Measurements from ENCODE around the gene KNSTRN. TPM values are rescaled to one million over a fixed set of nuclear protein-coding genes. Genes with fewer than 3 reads are reported as not detected.

Gene KNSTRN
- total RNA-seq, 4 donors from 2014 or later = 3.3 to 7.1 (median 4.2) TPM

GRCh38 chr15:40410476-40410875, 28.0 kb downstream of the KNSTRN start:
- no peak overlapping the region for H3K27ac ChIP-seq
- peaks cover 0 to 19% (median 16%) of the 10 kb centered on the region in 4 donors for H3K4me1 ChIP-seq
- WGBS, 2 donors = 94 to 97% methylated on average over 11 of the region's 11 CpGs
- H3K4me3 ChIP-seq = no peak overlapping the region
- DNase-seq (ENCODE audit: low spot score in 2 of 2) = no peak
- peaks cover 3 to 83% (median 9%) of the 10 kb centered on the region in 3 donors for H3K36me3 ChIP-seq
- H3K9me3 ChIP-seq = no peaks in the 10 kb centered on the region
- TF ChIP-seq EP300 (IDR thresholded peaks at IDR 0.05) (no peak), CTCF (IDR thresholded peaks at IDR 0.05) (no peak), POLR2A (IDR thresholded peaks at IDR 0.05) (no peak)
- no peaks in the 10 kb centered on the region for H3K27me3 ChIP-seq

DNA sequence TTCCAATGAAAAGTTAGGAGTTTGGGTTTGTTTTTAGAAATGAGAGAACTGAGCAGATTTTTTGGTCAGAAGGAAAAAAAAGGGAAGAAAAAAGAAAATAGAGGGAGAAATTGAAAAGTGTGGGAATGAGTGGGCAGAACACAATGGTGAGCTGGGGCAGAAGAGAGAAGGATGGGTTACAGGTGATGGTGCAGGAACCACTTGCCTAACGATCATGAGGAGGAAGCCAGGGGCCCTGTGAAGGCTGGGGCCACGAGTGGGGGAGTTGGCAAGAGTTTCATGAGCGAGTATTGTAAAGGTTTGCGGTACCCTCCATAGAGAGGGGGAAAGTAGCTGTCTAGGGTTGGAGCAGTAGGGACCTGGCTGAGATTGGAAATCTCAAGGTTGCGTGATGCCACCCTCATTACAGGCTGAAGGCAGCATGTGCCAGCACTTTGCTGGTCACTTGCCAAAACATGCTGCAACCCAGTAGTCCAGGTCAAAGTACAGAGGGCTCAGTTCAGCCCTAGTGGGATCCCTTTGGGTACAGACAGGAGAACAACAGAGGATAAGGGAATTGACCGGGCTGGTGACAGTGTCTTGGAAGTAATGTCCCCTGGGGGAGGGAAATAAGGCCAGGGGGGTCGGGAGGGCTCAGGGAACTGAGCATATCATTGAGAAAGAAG, 29.7 kb downstream of the KNSTRN start:
- peaks cover 3 to 97% (median 9%) of the 10 kb centered on the region in 3 donors for H3K36me3 ChIP-seq
- no peak for DNase-seq (ENCODE audit: low spot score in 2 of 2)

GRCh38 chr15:40413036-40413435, 30.5 kb downstream of the KNSTRN start:
- WGBS, 2 donors = 88 to 90% methylated on average over 9 of the region's 9 CpGs
- Histone ChIP-seq H3K27me3 (no peaks in the 10 kb centered on the region), H3K9me3 (no peaks in the 10 kb centered on the region), H3K36me3 (peaks cover 3 to 97% (median 9%) of the 10 kb centered on the region in 3 donors), H3K4me3 (no peak overlapping the region), H3K27ac (no peak overlapping the region), H3K4me1 (no peaks in the 10 kb centered on the region)
- DNase-seq (ENCODE audit: low spot score in 2 of 2) = no peak
- TF ChIP-seq POLR2A (IDR thresholded peaks at IDR 0.05) (no peak), CTCF (IDR thresholded peaks at IDR 0.05) (no peak), EP300 (IDR thresholded peaks at IDR 0.05) (no peak)

More for the DNA sequence above, 29.7 kb downstream of the KNSTRN start:
- no peaks in the 10 kb centered on the region for H3K27me3 ChIP-seq
- H3K27ac ChIP-seq = no peak overlapping the region
- H3K9me3 ChIP-seq = no peaks in the 10 kb centered on the region
- H3K4me3 ChIP-seq = no peak overlapping the region
- 81 to 83% methylated on average over 7 of the region's 7 CpGs for WGBS, 2 donors
- TF ChIP-seq POLR2A (IDR thresholded peaks at IDR 0.05) = no peak
- no peak for TF ChIP-seq EP300 (IDR thresholded peaks at IDR 0.05)
- TF ChIP-seq CTCF (IDR thresholded peaks at IDR 0.05) = no peak
- peaks cover 0 to 5% (median 2%) of the 10 kb centered on the region in 4 donors for H3K4me1 ChIP-seq

- TF ChIP-seq POLR2A (IDR thresholded peaks at IDR 0.05) = no peak
- no peak for TF ChIP-seq EP300 (IDR thresholded peaks at IDR 0.05)
- no peak for TF ChIP-seq CTCF (IDR thresholded peaks at IDR 0.05)
These were observed 32.3 kb downstream of the KNSTRN start for GRCh38 chr15:40414816-40415215.

DNA sequence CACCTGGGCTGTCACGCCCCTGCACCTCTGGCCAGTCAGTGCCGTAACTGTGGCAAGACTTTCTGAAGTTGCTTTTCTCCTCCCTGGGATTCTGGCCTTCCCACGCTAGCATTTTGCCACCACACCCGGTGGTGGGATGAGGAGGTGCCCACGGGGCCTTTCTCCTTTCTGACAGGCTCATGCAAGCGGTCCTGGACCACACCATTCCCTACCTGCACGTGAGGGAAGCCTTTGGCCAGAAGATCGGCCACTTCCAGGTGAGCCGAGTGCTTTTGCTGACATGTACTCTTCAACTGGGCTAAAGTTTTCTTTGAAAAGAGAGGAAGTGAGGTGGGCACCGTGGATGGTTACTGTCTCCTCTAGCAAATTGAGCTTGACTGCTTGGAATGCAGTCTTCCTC, 32.7 kb downstream of the KNSTRN start:
- WGBS, 2 donors = 91% methylated on average over 10 of the region's 10 CpGs
- Histone ChIP-seq H3K36me3 (peaks cover 3 to 90% (median 9%) of the 10 kb centered on the region in 3 donors), H3K9me3 (no peaks in the 10 kb centered on the region), H3K27ac (no peak overlapping the region), H3K4me1 (peaks cover 0 to 2% (median 0%) of the 10 kb centered on the region in 4 donors), H3K27me3 (no peaks in the 10 kb centered on the region), H3K4me3 (no peak overlapping the region)
- no peak for TF ChIP-seq EP300 (IDR thresholded peaks at IDR 0.05)
- TF ChIP-seq CTCF (IDR thresholded peaks at IDR 0.05) = no peak
- no peak for TF ChIP-seq POLR2A (IDR thresholded peaks at IDR 0.05)
- no peak for DNase-seq (ENCODE audit: low spot score in 2 of 2)

More at GRCh38 chr15:40414816-40415215, 32.3 kb downstream of the KNSTRN start:
- H3K4me3 ChIP-seq = no peak overlapping the region
- WGBS, 2 donors = 81 to 91% methylated on average over 7 of the region's 7 CpGs
- peaks cover 3 to 94% (median 9%) of the 10 kb centered on the region in 3 donors for H3K36me3 ChIP-seq
- H3K9me3 ChIP-seq = no peaks in the 10 kb centered on the region
- H3K4me1 ChIP-seq = no peaks in the 10 kb centered on the region
- DNase-seq (ENCODE audit: low spot score in 2 of 2) = no peak
- H3K27ac ChIP-seq = no peak overlapping the region
- no peaks in the 10 kb centered on the region for H3K27me3 ChIP-seq
